ENCODE data around the gene CEP97.

DNA sequence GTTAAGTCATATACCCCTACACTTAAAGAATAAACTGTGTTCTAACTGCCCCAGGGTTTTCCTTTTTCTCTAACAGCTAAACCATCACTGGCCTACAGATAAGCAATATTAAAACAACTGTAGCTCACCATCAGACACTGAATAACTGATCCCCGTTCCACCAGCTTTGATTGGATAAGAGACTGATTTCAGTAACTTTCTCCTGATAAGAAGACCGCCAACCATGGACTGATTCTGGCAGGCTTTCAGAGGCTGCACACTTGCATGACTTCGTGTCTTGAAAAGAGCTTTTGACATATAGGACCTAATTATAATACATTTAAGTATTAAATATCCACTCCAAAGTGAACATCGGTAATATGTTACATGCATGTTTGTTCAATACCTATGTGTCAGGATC lies 15.3 kb upstream of the CEP97 start:
- TF ChIP-seq POLR2AphosphoS5 (IDR thresholded peaks at IDR 0.05; ENCODE audit: low read depth, low read length) (no peak), FOXJ3 (CRISPR knock-in tag; IDR thresholded peaks at IDR 0.05) (no peak), CTCF (IDR thresholded peaks at IDR 0.05) (no peak), TAF1 (IDR thresholded peaks at IDR 0.05; ENCODE audit: borderline replicate concordance, low read depth, low read length) (no peak), SIN3A (IDR thresholded peaks at IDR 0.05; ENCODE audit: borderline replicate concordance, low read depth, low read length) (no peak), RFX5 (IDR thresholded peaks at IDR 0.05; ENCODE audit: low read length) (no peak), RAD21 (IDR thresholded peaks at IDR 0.05; ENCODE audit: low read length) (no peak), PBX3 (IDR thresholded peaks at IDR 0.05) (no peak), FOXM1 (IDR thresholded peaks at IDR 0.05; ENCODE audit: low read depth) (no peak), TCF12 (IDR thresholded peaks at IDR 0.05) (no peak)
- TF ChIP-seq, protein P1, sequence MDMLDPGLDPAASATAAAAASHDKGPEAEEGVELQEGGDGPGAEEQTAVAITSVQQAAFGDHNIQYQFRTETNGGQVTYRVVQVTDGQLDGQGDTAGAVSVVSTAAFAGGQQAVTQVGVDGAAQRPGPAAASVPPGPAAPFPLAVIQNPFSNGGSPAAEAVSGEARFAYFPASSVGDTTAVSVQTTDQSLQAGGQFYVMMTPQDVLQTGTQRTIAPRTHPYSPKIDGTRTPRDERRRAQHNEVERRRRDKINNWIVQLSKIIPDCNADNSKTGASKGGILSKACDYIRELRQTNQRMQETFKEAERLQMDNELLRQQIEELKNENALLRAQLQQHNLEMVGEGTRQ (IDR thresholded peaks at IDR 0.05; ENCODE audit: borderline replicate concordance, low read depth, low read length) = no peak
